ENCODE results near the gene NPHP4.
A peak's percentile ranks its signal among the peaks of the same experiment; 100 is the strongest.

NPHP4 gene

GRCh38 chr1:6003568-6004411, 11.6 kb upstream of the NPHP4 start:
- no peak for DNase-seq

- no peak for DNase-seq
These were observed 10.7 kb upstream of the NPHP4 start for GRCh38 chr1:6002714-6003501.

DNA sequence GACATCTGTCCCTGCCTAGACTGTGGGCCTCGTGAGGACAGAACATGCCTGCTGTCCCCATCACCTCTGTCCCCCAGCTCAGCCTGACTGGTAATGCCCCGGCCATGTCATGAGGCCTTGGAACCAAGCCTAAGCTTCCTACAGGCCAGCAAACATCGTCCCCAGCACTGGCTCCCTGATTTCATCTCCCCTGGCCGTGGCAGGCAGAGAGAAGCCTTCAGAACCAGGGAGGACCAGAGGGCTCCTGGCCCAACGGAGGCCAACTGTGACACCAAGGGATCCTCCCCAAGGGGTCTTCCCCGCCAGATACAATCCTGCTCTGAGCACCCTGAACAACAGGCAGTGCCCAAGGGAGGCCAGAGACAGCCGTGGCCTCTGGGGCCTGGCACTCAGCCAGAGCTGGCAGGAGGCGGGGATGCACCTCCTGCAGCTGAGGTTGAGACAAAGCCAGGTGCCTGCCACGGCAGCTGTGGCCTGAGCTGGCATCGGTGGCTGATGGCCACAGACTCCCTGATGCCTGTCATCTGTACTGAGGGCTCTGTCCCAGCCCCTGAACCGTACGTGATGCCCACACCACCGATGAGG, 9.9 kb upstream of the NPHP4 start:
- DNase-seq = no peak

DNA sequence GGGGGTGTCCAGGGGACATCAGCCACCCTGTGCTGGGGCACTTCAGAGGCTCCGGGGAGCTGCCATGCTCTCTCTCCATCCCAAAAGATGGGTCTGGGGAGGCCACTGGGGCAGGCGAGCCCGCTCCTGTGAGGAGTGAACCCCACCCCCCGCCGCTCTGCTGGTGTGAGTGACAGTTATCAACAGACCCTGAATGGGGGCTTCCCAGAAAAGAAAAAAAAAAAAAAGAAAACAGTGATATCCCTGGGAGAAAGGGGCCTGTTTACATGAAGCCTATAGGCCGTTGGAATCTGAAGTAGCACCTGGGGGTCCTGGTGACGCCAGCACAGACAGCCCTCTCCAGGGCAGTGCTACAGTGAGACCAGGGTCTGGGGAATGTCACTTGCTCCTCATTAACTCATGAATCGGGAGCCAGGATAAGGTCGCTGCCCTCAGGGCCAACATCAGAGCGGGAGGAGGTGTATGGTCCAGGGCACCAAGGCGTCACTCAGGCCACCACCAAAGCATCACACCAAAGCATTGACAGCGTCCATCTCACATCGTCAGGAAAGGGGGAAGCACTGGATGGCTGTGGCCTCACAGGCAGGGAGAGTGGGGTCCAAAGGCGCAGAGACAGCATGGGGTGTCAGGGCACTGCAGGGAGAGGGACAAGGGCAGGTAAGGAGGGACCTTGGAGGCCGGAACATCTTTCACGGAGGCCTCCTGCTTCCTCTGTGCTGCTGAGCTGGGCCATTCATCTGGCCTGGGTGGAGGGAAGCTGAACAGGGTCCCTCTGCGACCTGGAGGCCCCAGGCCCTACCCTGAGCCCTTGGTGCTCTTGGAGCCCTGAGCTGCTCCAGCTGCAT, 8.4 kb upstream of the NPHP4 start:
- no peak for DNase-seq

- DNase-seq = no peak
These were observed 7.7 kb upstream of the NPHP4 start for GRCh38 chr1:5999711-6000443.

DNA sequence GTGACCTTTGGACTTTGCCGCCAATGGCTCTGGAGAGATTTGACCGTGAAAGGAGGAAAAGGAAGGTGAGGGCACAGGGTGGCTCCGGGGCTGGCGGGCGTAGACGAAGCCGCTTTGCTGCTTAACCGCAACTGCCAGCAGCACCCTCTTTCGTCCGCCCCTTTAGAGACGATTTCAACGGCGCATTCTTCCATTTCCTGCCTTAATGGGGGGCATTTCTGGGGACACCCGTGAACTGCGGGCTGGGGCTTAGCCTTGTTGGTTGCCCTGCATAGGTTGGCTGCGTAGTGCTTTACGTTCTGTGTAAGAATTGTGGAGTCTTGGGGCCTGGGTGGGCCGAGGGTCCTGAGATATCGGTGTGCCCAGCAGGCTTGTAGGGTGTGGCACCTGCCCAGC, 6.7 kb upstream of the NPHP4 start:
- no peak for DNase-seq

- no peak for DNase-seq
These were observed 6.1 kb upstream of the NPHP4 start for GRCh38 chr1:5998051-5998905.

DNA sequence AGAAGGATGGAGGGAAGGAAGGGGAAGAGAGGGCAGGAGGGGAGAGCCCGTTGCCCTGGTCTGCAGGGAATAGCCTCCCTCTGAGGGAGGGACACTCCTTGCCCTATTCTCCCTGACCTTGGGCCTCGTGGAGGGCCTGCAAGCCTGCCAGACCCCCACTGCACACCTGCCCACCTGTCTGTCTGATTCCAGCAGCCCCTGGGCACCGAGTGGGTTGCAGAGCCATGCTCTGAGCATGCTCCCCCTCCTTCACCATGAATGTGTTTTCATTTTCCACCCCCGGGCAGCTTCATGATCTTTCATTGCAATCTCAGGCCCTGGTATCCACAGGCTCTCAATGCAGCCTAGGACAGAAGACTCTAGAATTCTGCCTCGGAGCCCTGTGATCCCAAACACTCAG, 5.1 kb upstream of the NPHP4 start:
- DNase-seq = no peak

- DNase-seq = no peak
These were observed 4.5 kb upstream of the NPHP4 start for GRCh38 chr1:5996641-5997270.

GRCh38 chr1:5995871-5996630, 3.8 kb upstream of the NPHP4 start:
- DNase-seq = no peak

- DNase-seq = peak; percentile 33 to 41
These were observed 2.7 kb upstream of the NPHP4 start for GRCh38 chr1:5994713-5995621.

GRCh38 chr1:5993556-5994491, 1.6 kb upstream of the NPHP4 start:
- DNase-seq = peak in 1 of 2 donors; percentile 24

GRCh38 chr1:5992814-5993555, 760 bp upstream of the NPHP4 start:
- DNase-seq = peak in 1 of 2 donors; percentile 13

DNA sequence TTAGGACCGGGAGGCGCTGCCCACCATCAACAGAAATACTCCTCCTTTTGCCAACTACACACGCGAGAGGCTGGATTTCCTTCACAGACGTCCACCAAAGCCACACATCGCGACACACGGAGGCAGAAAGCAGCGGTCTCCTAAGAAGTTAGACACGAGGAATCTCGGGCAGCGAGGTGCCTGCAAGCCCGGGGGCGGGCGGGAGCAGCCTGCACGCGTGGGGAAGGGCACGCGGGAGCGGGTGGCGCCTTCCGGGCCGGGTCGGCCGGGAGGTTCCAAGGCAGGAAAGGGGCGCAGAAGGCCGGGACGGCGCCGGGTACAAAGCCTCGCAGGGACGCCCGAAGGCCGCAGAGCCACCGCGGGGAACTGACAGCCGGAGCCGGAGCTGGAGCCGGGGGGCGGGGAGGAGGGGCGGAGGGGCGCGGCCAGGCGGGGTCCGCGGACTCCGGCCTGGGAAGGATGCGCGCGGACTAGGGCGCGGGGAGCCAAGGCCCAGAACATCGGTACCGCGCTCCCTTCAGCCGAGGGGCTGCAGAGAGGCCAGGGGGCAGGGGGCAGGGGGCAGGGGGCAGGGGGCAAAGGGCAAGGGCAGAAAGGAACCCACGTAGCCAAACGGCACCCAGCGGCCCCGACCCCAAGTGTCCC, 722 bp downstream of the NPHP4 start:
- DNase-seq = peak; percentile 4 to 37

DNA sequence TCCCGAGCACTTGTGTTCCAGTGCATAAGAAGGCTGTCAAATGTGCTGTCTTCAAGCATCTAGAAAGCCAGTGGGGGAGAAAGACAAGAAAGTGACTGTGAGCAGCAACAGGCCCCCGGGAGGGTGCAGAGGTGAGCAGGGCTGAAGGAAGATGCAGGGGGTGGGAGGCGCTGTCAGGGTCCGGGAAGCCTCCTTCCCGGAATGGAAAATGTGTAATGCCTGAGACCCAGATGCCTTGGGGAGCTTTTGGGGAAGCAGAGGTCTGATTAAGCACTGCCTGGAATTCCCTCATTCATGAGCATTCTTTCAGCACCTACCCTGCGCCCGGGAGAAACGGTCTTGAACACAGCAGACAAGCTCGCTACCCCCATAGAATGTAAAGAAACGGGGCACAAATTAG, 1.3 kb downstream of the NPHP4 start:
- no peak for DNase-seq

GRCh38 chr1:5989731-5990271, 2.4 kb downstream of the NPHP4 start:
- DNase-seq = no peak

Data from stimulated activated CD4-positive, alpha-beta T cell treated with anti-CD3 and anti-CD28 coated beads, Interleukin-2, amount 100 ng/mL, for 48 hours (primary cell).